GM12872 (cell line): ENCODE measurements around the gene CCNG2.

Source experiments
- TF ChIP-seq, protein P1 (sequence below): IDR thresholded peaks from 3 replicates; pipeline ENCODE4 v1.5.1; 2011; ENCODE audit warnings: low read depth, mild to moderate bottlenecking, low read length, moderate library complexity; ENCODE audit not compliant: insufficient read depth

Gene CCNG2, protein sequence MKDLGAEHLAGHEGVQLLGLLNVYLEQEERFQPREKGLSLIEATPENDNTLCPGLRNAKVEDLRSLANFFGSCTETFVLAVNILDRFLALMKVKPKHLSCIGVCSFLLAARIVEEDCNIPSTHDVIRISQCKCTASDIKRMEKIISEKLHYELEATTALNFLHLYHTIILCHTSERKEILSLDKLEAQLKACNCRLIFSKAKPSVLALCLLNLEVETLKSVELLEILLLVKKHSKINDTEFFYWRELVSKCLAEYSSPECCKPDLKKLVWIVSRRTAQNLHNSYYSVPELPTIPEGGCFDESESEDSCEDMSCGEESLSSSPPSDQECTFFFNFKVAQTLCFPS

DNA sequence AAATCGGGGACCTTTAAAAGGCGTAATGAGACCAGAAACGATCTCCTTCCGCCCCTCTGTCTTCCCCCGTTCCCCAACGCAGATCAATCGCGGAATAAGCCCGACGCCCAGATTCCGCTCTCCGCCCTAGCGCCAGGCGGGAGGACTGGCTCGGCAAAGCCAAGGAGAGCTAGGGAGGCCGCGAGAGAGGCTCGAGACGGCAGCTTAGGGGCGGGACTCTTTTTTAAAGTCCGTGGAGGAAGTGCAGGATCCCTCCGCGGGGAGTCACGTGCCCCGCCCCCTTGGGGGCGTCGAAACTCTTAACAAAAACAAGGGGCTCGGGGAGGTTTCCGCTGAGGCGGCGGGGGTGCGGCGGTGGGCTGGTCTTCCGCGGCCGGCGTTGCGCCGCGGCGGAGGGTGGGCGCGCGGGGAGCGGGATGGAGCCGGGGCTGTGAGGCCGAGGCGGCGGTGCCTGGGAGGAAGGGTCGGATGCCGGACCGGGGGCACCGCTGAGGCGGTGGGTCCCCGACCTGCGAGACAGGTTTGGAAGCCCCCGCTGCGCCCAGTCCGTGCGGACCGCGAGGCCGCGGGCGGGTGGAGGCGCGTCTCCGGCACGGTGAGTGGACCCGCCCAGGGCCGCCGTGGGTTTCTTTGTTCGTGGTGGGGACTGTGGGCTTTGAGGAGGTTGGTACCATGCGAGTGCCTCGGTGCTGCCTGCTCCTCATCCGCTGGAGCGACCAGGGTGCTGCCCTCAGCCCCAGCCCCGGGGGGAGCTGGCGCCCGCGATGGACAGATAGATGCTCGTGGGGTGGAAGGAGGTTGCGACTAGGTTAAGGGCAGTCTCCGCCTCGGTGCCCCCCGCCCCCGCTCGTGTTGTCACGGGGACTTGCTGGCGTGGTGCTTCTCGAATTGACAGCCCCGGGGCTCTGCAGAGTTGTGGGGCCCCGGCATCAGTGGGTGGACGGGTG, at the start of gene CCNG2:
Gene CCNG2, plus strand, starts transcription at position 296 of the 947 bp plus-strand sequence. CDS start 1,326 bp downstream, outside the sequence.
- TF ChIP-seq, protein P1, sequence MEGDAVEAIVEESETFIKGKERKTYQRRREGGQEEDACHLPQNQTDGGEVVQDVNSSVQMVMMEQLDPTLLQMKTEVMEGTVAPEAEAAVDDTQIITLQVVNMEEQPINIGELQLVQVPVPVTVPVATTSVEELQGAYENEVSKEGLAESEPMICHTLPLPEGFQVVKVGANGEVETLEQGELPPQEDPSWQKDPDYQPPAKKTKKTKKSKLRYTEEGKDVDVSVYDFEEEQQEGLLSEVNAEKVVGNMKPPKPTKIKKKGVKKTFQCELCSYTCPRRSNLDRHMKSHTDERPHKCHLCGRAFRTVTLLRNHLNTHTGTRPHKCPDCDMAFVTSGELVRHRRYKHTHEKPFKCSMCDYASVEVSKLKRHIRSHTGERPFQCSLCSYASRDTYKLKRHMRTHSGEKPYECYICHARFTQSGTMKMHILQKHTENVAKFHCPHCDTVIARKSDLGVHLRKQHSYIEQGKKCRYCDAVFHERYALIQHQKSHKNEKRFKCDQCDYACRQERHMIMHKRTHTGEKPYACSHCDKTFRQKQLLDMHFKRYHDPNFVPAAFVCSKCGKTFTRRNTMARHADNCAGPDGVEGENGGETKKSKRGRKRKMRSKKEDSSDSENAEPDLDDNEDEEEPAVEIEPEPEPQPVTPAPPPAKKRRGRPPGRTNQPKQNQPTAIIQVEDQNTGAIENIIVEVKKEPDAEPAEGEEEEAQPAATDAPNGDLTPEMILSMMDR, result no peak

- TF ChIP-seq, protein P1, result no peak
These were observed 46.3 kb upstream of the CCNG2 start for GRCh38 chr4:77110730-77111129.

DNA sequence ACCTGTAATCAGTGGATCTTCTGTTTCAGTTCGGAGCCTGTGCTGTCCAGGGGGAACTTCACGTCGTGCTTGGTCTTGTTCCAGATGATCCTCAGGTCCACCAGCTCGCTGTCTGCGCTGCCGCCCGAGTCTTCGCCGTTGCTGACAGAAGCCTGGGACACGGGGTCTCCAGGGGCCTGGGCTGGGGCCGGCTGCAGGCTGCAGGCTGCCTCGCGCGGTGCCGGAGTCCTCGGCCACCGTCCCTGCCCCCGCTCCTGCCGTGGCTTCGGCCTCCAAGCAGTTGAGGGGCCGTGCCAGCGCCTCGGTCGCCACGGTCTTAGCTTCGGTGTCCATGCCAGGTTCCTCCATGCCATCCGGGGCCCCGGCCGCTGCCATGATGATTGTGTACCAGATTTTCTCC, 43.9 kb upstream of the CCNG2 start:
- TF ChIP-seq, protein P1, result no peak

GRCh38 chr4:77117721-77118120, 39.3 kb upstream of the CCNG2 start:
- TF ChIP-seq, protein P1, result no peak

- TF ChIP-seq, protein P1, result peak; percentile 40; the same call in 1 of the 3 replicates
These were observed 36.0 kb upstream of the CCNG2 start for GRCh38 chr4:77120886-77121508.

DNA sequence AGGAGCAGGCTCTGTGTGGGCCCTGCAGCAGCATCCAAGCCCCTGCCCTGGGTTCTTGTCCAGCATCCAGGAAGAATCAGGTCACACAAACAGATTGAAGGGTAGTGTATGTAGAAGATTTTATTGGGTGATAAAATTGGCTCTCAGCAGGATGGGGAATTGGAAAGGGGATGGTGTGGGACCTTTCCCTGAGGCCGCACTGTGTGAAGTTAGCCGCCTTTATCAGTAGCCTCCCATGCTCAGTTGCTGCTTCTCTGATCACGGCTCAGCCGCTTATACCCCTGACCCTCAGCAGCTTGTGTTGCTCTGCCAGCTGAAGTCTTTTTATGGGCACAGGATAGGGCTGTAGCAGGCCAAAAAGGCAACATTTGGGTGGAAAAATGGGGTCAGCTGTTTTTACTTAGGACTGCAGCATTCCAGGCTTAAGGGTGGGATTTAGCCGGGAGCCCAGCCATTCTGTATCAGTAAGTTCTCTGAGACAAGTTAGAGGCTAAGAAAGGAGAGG, 35.2 kb upstream of the CCNG2 start:
- TF ChIP-seq, protein P1, result no peak

- TF ChIP-seq, protein P1, result no peak
These were observed 34.4 kb upstream of the CCNG2 start for GRCh38 chr4:77122656-77123055.
